ENCODE results near the gene HACL1.

Gene HACL1

DNA sequence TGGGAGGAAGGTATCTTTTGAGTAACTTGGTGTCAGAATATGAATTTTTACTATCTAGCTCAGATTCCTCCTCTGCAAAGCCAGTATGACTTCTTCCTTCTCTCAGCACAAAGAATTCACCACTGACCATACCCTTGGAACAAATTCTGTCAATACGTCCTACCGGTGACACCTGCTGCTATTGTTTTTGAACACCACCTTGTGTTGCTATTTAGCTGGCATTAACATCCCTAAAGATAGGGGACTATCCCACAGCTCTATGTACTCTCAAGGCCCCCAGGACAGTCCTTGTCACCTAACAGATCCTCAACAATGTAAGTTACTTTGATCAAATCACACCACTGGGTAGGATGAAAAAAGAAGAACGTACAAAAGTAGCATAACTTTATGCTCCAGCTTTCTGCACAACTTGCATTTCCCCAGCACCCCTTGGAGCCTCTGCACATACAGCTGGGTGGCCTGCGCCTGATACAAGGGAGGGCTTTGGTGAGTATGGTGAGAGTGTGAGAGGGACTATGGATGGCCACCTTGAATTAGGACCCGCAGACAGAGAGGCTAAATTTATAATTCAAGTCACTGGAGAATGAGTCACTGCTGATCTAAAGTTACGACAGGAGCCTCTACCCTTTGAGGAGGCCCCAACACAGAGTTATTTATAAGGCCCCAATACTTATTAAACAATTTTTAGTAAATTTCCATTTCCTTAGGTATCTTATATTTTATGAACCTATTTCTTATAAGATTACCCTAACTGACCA lies 77.5 kb downstream of the HACL1 start:
- DNase-seq (ENCODE audit: low read depth): no peak

DNA sequence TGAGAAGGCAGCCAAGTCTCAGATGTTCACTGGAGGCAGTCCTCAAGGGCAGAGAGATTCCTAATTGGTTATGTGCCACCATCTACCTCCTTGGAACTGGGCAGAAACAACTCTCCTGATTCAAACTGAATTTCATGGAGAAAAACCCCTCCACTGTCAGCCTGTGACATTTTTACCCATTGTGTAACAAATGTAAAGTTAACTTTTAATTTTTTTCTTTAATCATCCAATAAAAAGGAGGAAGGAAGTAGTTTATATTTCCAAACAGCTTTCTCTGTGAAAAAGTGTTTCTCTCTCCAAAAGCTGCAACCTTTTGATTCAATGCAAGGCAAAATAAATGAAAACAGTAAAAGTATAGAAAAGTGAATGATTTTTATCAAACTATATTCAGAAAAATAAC lies 79.4 kb downstream of the HACL1 start:
- no peak for DNase-seq (ENCODE audit: low read depth)

DNA sequence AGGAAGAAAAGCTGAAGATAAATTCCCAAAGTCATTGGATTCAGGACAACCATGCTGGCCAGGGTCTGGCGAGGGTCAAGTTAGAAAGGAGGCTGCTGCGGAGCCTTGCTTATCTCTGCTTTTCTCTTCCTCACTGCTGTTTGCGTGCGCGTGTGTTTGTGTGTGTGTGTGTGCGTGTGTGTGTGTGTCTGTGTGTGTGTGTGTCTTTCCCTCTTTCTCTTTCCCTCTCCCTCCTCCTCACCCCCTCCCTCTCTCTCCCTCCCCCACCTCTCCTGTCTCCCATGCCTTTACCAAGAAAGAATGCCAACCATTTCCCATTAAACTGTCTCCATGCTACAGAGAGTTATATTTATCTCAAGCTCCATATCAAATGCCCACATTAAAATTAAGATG lies 79.8 kb downstream of the HACL1 start, which contains the start of gene COLQ:
Gene COLQ, minus strand, starts transcription at position 134 of the 393 bp plus-strand sequence. Its CDS starts 81 bp downstream, at position 53.
- DNase-seq (ENCODE audit: low read depth): no peak

DNA sequence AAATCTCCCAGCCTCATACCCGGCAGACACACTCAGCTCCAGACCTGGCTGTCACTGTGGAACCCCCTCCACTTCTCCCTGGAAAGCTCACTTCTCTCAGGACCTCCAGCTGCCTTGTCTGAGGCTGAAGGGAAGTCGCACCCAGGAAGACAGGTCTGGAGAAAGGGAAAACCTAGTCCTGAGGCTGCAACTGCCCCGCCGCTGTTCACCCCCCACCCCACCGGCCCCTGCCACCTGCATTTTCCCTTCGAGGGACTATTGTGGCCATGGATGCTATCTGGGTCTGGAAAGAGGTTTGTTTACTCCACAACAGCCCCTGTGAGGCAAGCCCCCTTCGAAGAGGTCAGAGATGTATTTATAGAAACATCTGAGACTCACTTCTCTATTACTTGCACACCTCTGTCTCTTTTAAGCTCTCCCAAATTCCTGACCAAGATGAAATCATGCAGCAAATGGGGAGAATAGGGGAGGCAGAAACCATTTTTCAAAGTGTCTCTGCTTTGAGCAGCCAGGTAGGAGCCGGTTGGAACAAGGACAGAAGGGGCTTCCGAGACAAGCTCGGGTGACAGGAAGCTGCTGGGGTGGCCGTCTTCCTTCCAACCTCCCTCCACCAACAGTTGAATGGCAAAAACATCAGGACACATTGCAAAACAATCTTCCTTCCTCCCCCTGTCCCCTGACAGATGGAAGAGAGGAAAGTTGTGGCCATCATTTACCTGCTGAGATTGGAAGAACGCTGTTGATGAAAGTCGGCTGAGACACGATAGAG lies 80.4 kb downstream of the HACL1 start:
- DNase-seq (ENCODE audit: low read depth): no peak

DNA sequence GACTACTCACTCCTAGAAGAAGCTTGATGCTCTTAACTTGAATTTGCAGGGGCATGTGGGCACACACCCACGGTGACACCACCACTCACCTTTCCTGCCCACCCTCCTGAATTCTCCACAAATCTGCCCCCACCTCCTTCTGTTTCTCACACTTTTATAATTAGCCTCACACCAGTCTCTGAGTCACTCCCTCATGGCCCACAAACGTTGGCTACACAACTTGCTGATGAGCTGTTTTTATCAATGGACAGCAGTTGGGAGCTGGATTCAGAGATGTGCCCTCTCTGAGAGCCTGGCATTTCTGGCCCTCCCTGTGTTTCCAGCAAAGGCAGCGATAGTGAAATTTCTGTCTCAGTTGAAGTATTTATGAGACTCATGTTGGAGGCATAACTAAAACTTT lies 81.2 kb downstream of the HACL1 start:
- DNase-seq (ENCODE audit: low read depth): no peak

DNA sequence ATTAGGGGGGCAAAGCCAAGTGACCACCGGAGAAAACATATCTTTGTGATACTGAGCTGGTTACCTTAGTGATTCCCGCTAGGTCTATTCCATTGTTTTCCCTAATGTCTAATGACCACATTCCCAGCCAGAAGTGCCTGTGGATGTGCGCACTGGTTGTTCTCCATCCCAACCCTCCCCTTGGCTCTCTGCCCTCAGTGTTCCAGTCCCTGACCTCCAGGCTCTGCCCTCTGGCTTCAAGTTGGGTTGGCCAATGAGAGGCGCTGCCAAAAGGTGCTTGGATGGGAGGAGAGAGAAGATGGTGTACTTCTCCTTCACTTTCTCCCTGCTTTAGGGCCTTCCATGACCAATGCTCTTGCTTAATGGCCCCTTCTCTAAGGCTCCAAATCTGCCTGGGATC lies 82.3 kb downstream of the HACL1 start:
- DNase-seq (ENCODE audit: low read depth): no peak

DNA sequence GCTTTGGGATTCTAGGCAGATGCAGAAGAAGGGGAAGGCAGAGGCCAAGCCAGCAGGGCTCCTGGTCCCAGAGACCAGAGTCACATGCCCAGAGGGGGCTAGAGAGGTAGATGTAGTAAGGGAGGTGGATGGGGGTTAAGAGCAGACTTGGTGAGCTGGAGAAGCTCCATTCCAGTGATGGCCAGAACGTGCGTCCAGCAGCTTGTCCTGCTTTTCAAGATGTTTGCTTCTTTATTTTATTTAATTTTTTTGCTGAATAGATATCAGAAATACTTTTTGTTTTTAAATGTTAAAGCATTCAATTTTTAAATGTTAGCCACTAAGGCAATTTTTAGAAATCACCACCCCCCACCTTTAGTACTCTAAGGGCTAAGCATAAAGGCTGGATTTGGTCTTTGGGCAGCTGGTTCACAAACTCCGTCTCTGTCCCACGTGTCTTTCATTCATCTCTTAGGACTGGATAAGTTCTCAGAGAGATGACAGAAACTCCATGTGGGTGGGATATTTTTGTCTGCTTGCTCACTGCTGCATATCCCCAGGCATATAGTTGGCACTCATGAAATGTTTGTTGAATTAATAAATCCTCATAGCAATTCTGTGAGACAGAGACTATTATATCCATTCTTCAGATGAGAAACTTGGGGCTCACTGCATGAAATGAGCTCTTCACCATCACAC lies 86.6 kb downstream of the HACL1 start:
- no peak for DNase-seq (ENCODE audit: low read depth)

DNA sequence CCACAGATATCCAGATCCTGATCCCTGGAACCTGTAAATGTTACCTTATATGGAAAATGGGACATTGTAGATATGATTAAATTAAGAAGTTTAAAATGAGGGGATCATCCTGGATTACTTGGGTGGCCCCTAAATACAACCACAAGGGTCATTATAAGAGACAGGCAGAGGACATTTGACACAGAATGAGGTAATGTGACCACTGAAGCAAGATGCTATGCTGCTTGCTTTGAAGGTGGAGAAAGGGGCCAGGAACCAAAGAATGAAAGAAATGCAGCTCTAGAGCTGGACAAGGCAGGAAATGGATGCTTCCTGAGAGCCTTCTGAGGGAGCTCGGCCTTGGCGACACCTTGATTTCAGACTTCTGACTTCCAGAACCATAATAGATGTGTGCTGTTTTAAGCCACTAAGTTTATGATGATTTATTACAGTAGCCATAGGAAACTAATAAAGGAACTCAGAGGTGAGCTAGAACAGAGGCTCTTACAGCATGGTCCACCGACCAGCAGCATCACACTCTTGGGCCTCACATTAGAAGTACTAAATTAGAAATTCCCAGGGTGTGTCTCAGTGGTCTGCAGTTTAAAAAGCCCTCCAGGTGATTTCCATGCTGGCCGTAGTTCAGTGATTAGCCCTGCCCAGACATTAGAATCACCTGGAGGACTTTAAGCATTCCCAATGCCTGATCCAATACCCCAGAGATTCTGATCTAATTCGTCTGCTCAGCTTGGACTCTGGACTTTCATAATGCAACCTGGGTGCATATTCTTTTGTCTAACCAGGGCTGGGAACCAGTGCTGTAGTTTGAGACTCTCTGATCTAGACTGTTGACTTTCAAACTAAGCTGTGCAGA lies 87.3 kb downstream of the HACL1 start:
- no peak for DNase-seq (ENCODE audit: low read depth)

DNA sequence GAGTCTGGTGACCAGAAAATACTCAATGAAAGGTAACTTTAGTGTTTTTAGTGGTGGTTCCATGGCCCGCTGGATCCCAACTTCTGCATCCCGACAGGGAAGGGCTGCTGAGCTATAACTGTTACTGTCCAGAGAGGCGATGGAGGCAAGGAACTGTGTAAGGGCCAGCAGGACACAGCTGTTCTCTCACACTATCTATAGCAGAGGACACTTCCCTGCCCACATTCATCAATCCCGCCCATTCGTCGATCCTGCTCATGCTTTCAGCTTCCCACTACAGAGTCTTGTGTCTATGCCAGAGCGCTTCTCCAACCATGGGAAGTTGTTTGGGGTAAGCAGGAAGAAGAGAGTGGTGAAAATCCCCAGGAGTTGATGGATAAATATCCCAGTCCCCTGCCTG lies 88.3 kb downstream of the HACL1 start:
- DNase-seq (ENCODE audit: low read depth): no peak

DNA sequence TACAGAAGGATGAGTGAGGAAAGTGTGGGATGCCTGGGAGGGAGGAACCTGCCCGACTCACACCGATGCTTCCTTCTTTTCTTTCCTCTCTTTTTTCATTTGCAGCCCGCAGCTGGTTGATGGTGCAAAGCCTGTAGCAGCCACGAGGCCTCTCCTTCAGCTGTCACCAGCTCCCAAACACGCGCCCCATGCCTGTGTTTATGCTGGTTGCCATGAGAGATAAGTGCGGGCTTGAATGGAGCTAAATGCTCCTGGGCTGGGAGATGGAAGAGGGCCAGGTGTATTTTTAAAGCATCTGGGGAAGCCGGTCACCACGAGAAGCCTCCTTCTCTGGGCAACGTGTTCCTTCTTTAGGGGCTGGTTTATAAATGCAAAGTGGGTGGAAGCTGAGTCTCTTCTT lies 89.2 kb downstream of the HACL1 start:
- DNase-seq (ENCODE audit: low read depth): no peak

DNA sequence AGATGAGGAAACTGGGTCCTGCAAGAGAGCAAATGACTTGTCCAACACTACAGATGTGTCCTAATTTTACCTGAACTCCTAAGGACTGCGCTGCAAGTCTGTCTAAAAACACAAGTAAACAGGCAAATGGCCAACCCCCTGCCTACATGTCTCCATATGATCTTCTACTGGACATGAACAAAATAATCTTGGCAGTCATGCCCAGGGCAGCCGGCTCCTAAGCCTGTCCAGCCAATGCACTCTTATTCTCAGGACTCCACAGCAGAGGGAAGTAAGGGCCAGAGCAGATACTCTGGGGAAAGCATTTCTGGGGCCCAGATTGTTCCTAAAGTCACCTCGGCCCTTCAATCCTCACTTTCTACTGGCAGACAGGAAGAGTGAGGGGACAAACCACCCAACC lies 90.2 kb downstream of the HACL1 start:
- no peak for DNase-seq (ENCODE audit: low read depth)
